HCT116 (cell line): ENCODE measurements around the gene TNFSF8. TPM values are rescaled to one million over a fixed set of nuclear protein-coding genes. Genes with fewer than 3 reads are reported as not detected.

Source experiments
- ATAC-seq: fragments of 200-7000 bp; cut with Tn5 transposase; 2 replicates; pipeline ENCODE4 v1.9.1; 2020; ENCODE audit warnings: mild to moderate bottlenecking, moderate library complexity
- BruUV-seq: library from RNA; stranded (reverse); fragments of 400-500 nt; replicated peaks from 2 replicates; lab custom pipeline; 2021; lab: Mats Ljungman, UMichigan
- CTCF ChIA-PET: fragments of 300-600 bp; sonication (Branson Sonifier 250); formaldehyde crosslinking; loops from one replicate; lab custom pipeline; 2021; ENCODE audit warnings: antibody characterized with exemption; lab: Charles Lee
- POLR2A ChIA-PET: fragments of 300-600, 350-600 bp; sonication (Branson Sonifier 250); formaldehyde crosslinking; loops from one replicate; lab custom pipeline; 2021; ENCODE audit warnings: antibody characterized with exemption; lab: Charles Lee
- RAD21 ChIA-PET, 2 experiments: fragments of 300-600 bp; sonication (Branson Sonifier 250); formaldehyde crosslinking; loops; one replicate each; lab custom pipeline; 2023; ENCODE audit warnings: low total read pairs in 2 of 2; ENCODE audit not compliant: uncharacterized antibody in 2 of 2, unreplicated experiment in 2 of 2, low non-redundant PET in 1 of 2; lab: Charles Lee
- DNase-seq: peaks from one replicate; pipeline ENCODE4 v3.0.0-alpha.2; 2010; ENCODE audit warnings: low read depth, low spot score
- H2AFZ ChIP-seq: fragments of 200-600 bp; shearing (Covaris generic), sonication (generic); 2 replicates; pipeline ENCODE4 v1.6.1; 2017; ENCODE audit warnings: low read depth, mixed run types, mixed read lengths, antibody characterized with exemption, low read length; ENCODE audit not compliant: poor library complexity, severe bottlenecking
- H3K27ac ChIP-seq: 2 replicates; pipeline ENCODE4 v1.5.1; 2012; ENCODE audit warnings: low read depth, low read length
- H3K27me3 ChIP-seq: fragments of 200-600 bp; sonication (generic); 2 replicates; pipeline ENCODE4 v1.6.1; 2016; ENCODE audit warnings: mixed run types, low read length, mixed read lengths; ENCODE audit not compliant: insufficient read depth
- H3K36me3 ChIP-seq, 2 experiments: fragments of 200-500 bp in 1 of 2; fragments of 200-600 bp in 1 of 2; sonication (Bioruptor generic) in 1 of 2; sonication (generic) in 1 of 2; 2 replicates each; pipeline versions ENCODE4 v1.5.1 to v1.6.1; 2014 to 2016; ENCODE audit warnings: low read length in 2 of 2, inconsistent platforms in 1 of 2, mixed read lengths in 1 of 2, mixed run types in 1 of 2; ENCODE audit not compliant: insufficient read depth in 2 of 2, control insufficient read depth in 1 of 2
- H3K4me1 ChIP-seq, 2 experiments: fragments of 200-600 bp in 1 of 2; sonication (generic) in 1 of 2; 2 replicates each; pipeline versions ENCODE4 v1.5.1 to v1.6.1; 2012 to 2017; ENCODE audit warnings: low read length in 2 of 2, inconsistent platforms in 1 of 2, mild to moderate bottlenecking in 1 of 2, mixed read lengths in 1 of 2, mixed run types in 1 of 2, moderate library complexity in 1 of 2; ENCODE audit not compliant: insufficient read depth in 2 of 2, control insufficient read depth in 1 of 2
- H3K4me2 ChIP-seq: fragments of 200-600 bp; sonication (generic); 2 replicates; pipeline ENCODE4 v1.6.1; 2017; ENCODE audit warnings: mixed run types, low read length, mixed read lengths
- H3K4me3 ChIP-seq, 2 experiments: fragments of 200-600 bp in 1 of 2; sonication (generic) in 1 of 2; replicated peaks in 1 of 2; 2 replicates each; pipeline ENCODE4 v1.5.1; 2011 to 2016; ENCODE audit warnings: low read length in 2 of 2, control low read depth in 1 of 2, low read depth in 1 of 2, mild to moderate bottlenecking in 1 of 2, mixed read lengths in 1 of 2, mixed run types in 1 of 2
- H3K79me2 ChIP-seq: fragments of 200-600 bp; sonication (generic); 2 replicates; pipeline ENCODE4 v1.6.1; 2017; ENCODE audit warnings: mild to moderate bottlenecking, mixed run types, low read length, moderate library complexity, mixed read lengths; ENCODE audit not compliant: insufficient read depth
- H3K9ac ChIP-seq: fragments of 200-600 bp; sonication (generic); 2 replicates; pipeline ENCODE4 v1.6.1; 2016; ENCODE audit warnings: low read length, mixed read lengths
- H3K9me2 ChIP-seq: fragments of 200-600 bp; sonication (generic), shearing (Covaris generic); 2 replicates; pipeline ENCODE4 v1.6.1; 2017; ENCODE audit warnings: mixed run types, mild to moderate bottlenecking, moderate library complexity; ENCODE audit not compliant: insufficient read depth
- H3K9me3 ChIP-seq, 2 experiments: fragments of 200-500 bp in 1 of 2; fragments of 200-600 bp in 1 of 2; sonication (Bioruptor generic) in 1 of 2; sonication (generic) in 1 of 2; 2 replicates each; pipeline ENCODE4 v1.6.1; 2014 to 2017; ENCODE audit warnings: low read length in 2 of 2, mixed read lengths in 2 of 2, inconsistent platforms in 1 of 2, low read depth in 1 of 2, mild to moderate bottlenecking in 1 of 2, mixed run types in 1 of 2, moderate library complexity in 1 of 2; ENCODE audit not compliant: control insufficient read depth in 1 of 2, insufficient read depth in 1 of 2
- H4K20me1 ChIP-seq: fragments of 200-600 bp; sonication (generic), shearing (Covaris generic); 2 replicates; pipeline ENCODE4 v1.6.1; 2017; ENCODE audit warnings: mixed run types, mild to moderate bottlenecking, moderate library complexity; ENCODE audit not compliant: insufficient read depth
- ATF3 ChIP-seq: IDR thresholded peaks from 2 replicates; pipeline ENCODE4 v1.6.1; 2012
- CBX3 ChIP-seq: IDR thresholded peaks from 2 replicates; pipeline ENCODE4 v1.6.1; 2012; ENCODE audit warnings: low read depth
- CTCF ChIP-seq, 3 experiments: fragments of 200-600 bp in 1 of 3; sonication (generic) in 1 of 3; IDR thresholded peaks in 2 of 3; conservative IDR thresholded peaks in 1 of 3; 2 replicates each; pipeline ENCODE4 v1.5.1; 2012 to 2017; ENCODE audit warnings: low read depth in 2 of 3, low read length in 2 of 3, antibody characterized with exemption in 1 of 3, borderline replicate concordance in 1 of 3, control low read depth in 1 of 3, mild to moderate bottlenecking in 1 of 3, mixed read lengths in 1 of 3, mixed run types in 1 of 3, moderate library complexity in 1 of 3; ENCODE audit not compliant: insufficient read depth in 1 of 3
- ELF1 ChIP-seq: IDR thresholded peaks from 2 replicates; pipeline ENCODE4 v1.6.1; 2012; ENCODE audit warnings: low read depth, borderline replicate concordance
- JUND ChIP-seq: IDR thresholded peaks from 2 replicates; pipeline ENCODE4 v1.6.1; 2012
- POLR2A ChIP-seq: IDR thresholded peaks from 2 replicates; pipeline ENCODE4 v1.7.0; 2011; ENCODE audit warnings: borderline replicate concordance; ENCODE audit not compliant: insufficient read depth, insufficient read length; ENCODE audit errors: extremely low read depth
- POLR2AphosphoS5 ChIP-seq: IDR thresholded peaks from 2 replicates; pipeline ENCODE4 v1.6.1; 2011; ENCODE audit warnings: mild to moderate bottlenecking, low read depth, low read length, moderate library complexity
- RAD21 ChIP-seq: IDR thresholded peaks from 2 replicates; pipeline ENCODE4 v1.6.1; 2012; ENCODE audit warnings: low read depth, mild to moderate bottlenecking
- SIN3A ChIP-seq: IDR thresholded peaks from 2 replicates; pipeline ENCODE4 v1.6.1; 2012; ENCODE audit warnings: low read depth
- SP1 ChIP-seq: IDR thresholded peaks from 2 replicates; pipeline ENCODE4 v1.6.1; 2012; ENCODE audit warnings: low read depth
- SRF ChIP-seq: IDR thresholded peaks from 2 replicates; pipeline ENCODE4 v1.6.1; 2012; ENCODE audit warnings: low read depth
- ZNF274 ChIP-seq: fragments of 200-500 bp; sonication (Bioruptor generic); IDR thresholded peaks from 2 replicates; pipeline ENCODE4 v1.6.1; 2014; ENCODE audit warnings: mild to moderate bottlenecking, low read depth, low read length, inconsistent platforms
- intact Hi-C: fragments of 100-400 bp; cut with micrococcal nuclease; formaldehyde crosslinking; loops from 2 replicates; pipeline ENCODE4 v1.10.0; 2022
- total RNA-seq: library from RNA; stranded (reverse); gene quantifications from one replicate; pipeline ENCODE4 v1.2.1, GENCODE V29; 2021; ENCODE audit not compliant: unreplicated experiment
- TF ChIP-seq, protein P1 (sequence below): IDR thresholded peaks from 2 replicates; pipeline ENCODE4 v1.6.1; 2011; ENCODE audit warnings: mild to moderate bottlenecking, low read length, moderate library complexity; ENCODE audit not compliant: insufficient replicate concordance; ENCODE audit errors: extremely low read depth
- TF ChIP-seq, protein P2 (sequence below): IDR thresholded peaks from 2 replicates; pipeline ENCODE4 v1.6.1; 2012; ENCODE audit warnings: low read depth

Gene TNFSF8
- total RNA-seq, 1 experiment from 2014 or later, result not detected

DNA sequence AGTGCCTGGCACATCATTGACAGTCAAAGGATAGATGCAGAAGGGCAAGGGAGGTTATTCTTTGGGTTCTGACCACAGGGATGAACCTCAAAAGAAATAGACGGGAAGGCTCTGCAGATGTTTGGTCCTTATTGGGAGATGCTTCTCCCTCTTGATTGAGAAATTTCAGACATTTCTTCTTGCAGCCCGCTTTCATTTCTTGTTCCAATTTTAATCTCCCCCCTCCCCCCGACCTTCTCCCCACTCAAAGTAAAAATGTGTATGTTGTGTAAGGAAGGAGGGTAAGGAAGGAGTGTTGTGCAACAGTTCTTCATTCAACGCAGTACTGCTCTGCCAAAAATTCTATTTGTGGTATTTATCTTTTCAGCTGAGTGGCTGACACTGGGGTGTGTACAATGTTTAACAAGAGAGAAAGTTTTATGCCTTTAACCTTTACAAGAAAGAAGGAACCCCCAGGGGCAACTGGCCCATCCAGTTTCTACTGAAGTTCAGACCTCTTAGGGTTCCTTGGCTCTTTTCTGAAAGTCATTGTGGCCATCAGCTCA lies 78.3 kb downstream of the TNFSF8 start:
- Histone ChIP-seq H3K27me3 (no peaks in the 10 kb centered on the region), H4K20me1 (no peaks in the 10 kb centered on the region), H3K9me3 (no peaks in the 10 kb centered on the region), H3K9ac (no peak overlapping the region), H3K4me2 (no peak overlapping the region), H3K4me1 (no peaks in the 10 kb centered on the region), H2AFZ (no peak overlapping the region), H3K27ac (no peak overlapping the region), H3K9me2 (no peaks in the 10 kb centered on the region)
- ChIA-PET CTCF (no interaction called here), RAD21 (no interaction called here)
- DNase-seq (no peak), ATAC-seq (no peak)
- no TSS peak for BruUV-seq
- intact Hi-C loops, result no loop called here
- no peak for TF ChIP-seq CBX3
- TF ChIP-seq SP1, result no peak
- no peak for TF ChIP-seq CTCF (IDR thresholded peaks at IDR 0.05 in 2 of 3, conservative IDR thresholded peaks at IDR 0.05 in 1 of 3; ENCODE audit: borderline replicate concordance in 1 of 3, insufficient read depth in 1 of 3, low read depth in 2 of 3, low read length in 2 of 3)
- TF ChIP-seq, all 23 proteins: peak for 0
- Histone ChIP-seq H3K36me3 (no peaks in the 10 kb centered on the region), H3K4me3 (no peak overlapping the region), H3K79me2 (no peaks in the 10 kb centered on the region)
- POLR2A ChIA-PET, result no interaction called here

DNA sequence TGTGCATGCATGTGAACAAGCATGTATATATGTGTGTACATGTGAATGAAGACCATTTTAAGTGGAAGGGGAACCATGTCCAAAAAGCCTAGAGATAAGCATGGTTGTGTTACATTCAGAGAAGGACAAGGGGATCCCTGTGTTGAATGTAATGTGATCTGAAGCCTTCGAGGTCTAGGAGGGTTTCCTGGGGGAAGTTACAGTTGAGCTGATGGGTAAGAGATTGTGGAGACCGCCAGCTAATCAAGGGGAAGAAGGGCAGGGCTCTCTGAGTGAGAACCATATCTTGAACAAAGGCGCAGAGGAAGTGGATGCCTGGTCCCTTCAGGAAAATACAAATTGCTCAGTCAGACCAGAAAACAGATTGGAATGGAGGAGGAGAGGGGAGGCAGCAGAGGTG lies 79.1 kb downstream of the TNFSF8 start:
- H3K27ac ChIP-seq, result no peak overlapping the region
- H3K79me2 ChIP-seq, result no peaks in the 10 kb centered on the region
- H2AFZ ChIP-seq, result no peak overlapping the region
- H3K36me3 ChIP-seq, result no peaks in the 10 kb centered on the region
- no peak overlapping the region for H3K4me2 ChIP-seq
- CTCF ChIA-PET, result no interaction called here
- no peak overlapping the region for H3K9ac ChIP-seq
- RAD21 ChIA-PET, result no interaction called here
- H3K9me3 ChIP-seq, result no peaks in the 10 kb centered on the region
- H3K27me3 ChIP-seq, result no peaks in the 10 kb centered on the region
- no peaks in the 10 kb centered on the region for H3K4me1 ChIP-seq
- no peaks in the 10 kb centered on the region for H3K9me2 ChIP-seq
- H4K20me1 ChIP-seq, result no peaks in the 10 kb centered on the region
- no peak overlapping the region for H3K4me3 ChIP-seq
- DNase-seq (no peak), ATAC-seq (no peak)
- POLR2A ChIA-PET, result no interaction called here
- BruUV-seq, result no TSS peak
- intact Hi-C loops, result no loop called here
- TF ChIP-seq SRF, result no peak
- no peak for TF ChIP-seq JUND
- no peak for TF ChIP-seq ELF1
- no peak for TF ChIP-seq ZNF274
- no peak for TF ChIP-seq RAD21
- TF ChIP-seq, protein P1, sequence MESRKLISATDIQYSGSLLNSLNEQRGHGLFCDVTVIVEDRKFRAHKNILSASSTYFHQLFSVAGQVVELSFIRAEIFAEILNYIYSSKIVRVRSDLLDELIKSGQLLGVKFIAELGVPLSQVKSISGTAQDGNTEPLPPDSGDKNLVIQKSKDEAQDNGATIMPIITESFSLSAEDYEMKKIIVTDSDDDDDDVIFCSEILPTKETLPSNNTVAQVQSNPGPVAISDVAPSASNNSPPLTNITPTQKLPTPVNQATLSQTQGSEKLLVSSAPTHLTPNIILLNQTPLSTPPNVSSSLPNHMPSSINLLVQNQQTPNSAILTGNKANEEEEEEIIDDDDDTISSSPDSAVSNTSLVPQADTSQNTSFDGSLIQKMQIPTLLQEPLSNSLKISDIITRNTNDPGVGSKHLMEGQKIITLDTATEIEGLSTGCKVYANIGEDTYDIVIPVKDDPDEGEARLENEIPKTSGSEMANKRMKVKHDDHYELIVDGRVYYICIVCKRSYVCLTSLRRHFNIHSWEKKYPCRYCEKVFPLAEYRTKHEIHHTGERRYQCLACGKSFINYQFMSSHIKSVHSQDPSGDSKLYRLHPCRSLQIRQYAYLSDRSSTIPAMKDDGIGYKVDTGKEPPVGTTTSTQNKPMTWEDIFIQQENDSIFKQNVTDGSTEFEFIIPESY, result no peak
- TF ChIP-seq SIN3A, result no peak
- no peak for TF ChIP-seq POLR2A
- TF ChIP-seq ATF3, result no peak
- TF ChIP-seq, protein P2, sequence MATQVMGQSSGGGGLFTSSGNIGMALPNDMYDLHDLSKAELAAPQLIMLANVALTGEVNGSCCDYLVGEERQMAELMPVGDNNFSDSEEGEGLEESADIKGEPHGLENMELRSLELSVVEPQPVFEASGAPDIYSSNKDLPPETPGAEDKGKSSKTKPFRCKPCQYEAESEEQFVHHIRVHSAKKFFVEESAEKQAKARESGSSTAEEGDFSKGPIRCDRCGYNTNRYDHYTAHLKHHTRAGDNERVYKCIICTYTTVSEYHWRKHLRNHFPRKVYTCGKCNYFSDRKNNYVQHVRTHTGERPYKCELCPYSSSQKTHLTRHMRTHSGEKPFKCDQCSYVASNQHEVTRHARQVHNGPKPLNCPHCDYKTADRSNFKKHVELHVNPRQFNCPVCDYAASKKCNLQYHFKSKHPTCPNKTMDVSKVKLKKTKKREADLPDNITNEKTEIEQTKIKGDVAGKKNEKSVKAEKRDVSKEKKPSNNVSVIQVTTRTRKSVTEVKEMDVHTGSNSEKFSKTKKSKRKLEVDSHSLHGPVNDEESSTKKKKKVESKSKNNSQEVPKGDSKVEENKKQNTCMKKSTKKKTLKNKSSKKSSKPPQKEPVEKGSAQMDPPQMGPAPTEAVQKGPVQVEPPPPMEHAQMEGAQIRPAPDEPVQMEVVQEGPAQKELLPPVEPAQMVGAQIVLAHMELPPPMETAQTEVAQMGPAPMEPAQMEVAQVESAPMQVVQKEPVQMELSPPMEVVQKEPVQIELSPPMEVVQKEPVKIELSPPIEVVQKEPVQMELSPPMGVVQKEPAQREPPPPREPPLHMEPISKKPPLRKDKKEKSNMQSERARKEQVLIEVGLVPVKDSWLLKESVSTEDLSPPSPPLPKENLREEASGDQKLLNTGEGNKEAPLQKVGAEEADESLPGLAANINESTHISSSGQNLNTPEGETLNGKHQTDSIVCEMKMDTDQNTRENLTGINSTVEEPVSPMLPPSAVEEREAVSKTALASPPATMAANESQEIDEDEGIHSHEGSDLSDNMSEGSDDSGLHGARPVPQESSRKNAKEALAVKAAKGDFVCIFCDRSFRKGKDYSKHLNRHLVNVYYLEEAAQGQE, result no peak
- TF ChIP-seq POLR2AphosphoS5, result no peak
